OCI-LY7 (cell line): ENCODE results near the gene ACOT6. TPM values are rescaled to one million over a fixed set of nuclear protein-coding genes. Genes with fewer than 3 reads are reported as not detected.
"Not testable (repeated sequence)": the region's sequence is repeated elsewhere in the genome, so short reads cannot be mapped to it uniquely, and the experiment has no call there.

Source experiments
- BruUV-seq: library from RNA; stranded (reverse); fragments of 400-500 nt; replicated peaks from 2 replicates; lab custom pipeline; 2021; lab: Mats Ljungman, UMichigan
- CTCF ChIA-PET: fragments of 300-600 bp; sonication (Branson Sonifier 250); formaldehyde crosslinking; loops from one replicate; lab custom pipeline; 2022; ENCODE audit warnings: antibody characterized with exemption; ENCODE audit not compliant: unreplicated experiment; lab: Charles Lee
- POLR2A ChIA-PET: fragments of 300-600 bp; sonication (Branson Sonifier 250); formaldehyde crosslinking; loops from one replicate; lab custom pipeline; 2022; ENCODE audit warnings: antibody characterized with exemption; lab: Charles Lee
- DNase-seq: peaks from one replicate; pipeline ENCODE4 v3.0.0-alpha.2; 2015; ENCODE audit warnings: low spot score
- H2AFZ ChIP-seq: fragments of 200-600 bp; sonication (generic), shearing (Covaris generic); 2 replicates; pipeline ENCODE4 v1.6.1; 2014; ENCODE audit warnings: mild to moderate bottlenecking, antibody characterized with exemption, low read length, moderate library complexity
- H3K27ac ChIP-seq: fragments of 200-600 bp; sonication (generic); 2 replicates; pipeline ENCODE4 v1.5.1; 2014; ENCODE audit warnings: mixed run types, low read depth, mild to moderate bottlenecking, moderate library complexity, low read length, inconsistent platforms; ENCODE audit not compliant: poor library complexity, severe bottlenecking
- H3K36me3 ChIP-seq: fragments of 200-600 bp; sonication (generic); 2 replicates; pipeline ENCODE4 v1.6.1; 2014; ENCODE audit warnings: mild to moderate bottlenecking, antibody characterized with exemption, low read length, moderate library complexity, mixed read lengths; ENCODE audit not compliant: insufficient read depth
- H3K4me1 ChIP-seq: fragments of 200-600 bp; sonication (generic); 2 replicates; pipeline ENCODE4 v1.5.1; 2014; ENCODE audit warnings: mild to moderate bottlenecking, low read length; ENCODE audit not compliant: insufficient read depth, poor library complexity, severe bottlenecking
- H3K4me2 ChIP-seq: fragments of 200-600 bp; sonication (generic); 2 replicates; pipeline ENCODE4 v1.6.1; 2014; ENCODE audit warnings: mild to moderate bottlenecking, low read length
- H3K4me3 ChIP-seq: fragments of 200-600 bp; sonication (generic); 2 replicates; pipeline ENCODE4 v1.5.1; 2014; ENCODE audit warnings: mild to moderate bottlenecking, low read depth, low read length; ENCODE audit not compliant: poor library complexity, severe bottlenecking
- H3K79me2 ChIP-seq: fragments of 200-600 bp; sonication (generic); 2 replicates; pipeline ENCODE4 v1.6.1; 2016; ENCODE audit warnings: low read depth, mild to moderate bottlenecking, low read length, moderate library complexity, mixed read lengths; ENCODE audit not compliant: insufficient read depth
- H3K9me2 ChIP-seq: fragments of 200-600 bp; sonication (generic); 2 replicates; pipeline ENCODE4 v1.6.1; 2016; ENCODE audit warnings: mild to moderate bottlenecking, low read length, mixed read lengths; ENCODE audit not compliant: insufficient read depth
- H3K9me3 ChIP-seq: fragments of 200-600 bp; sonication (generic); 2 replicates; pipeline ENCODE4 v1.6.1; 2014; ENCODE audit warnings: mild to moderate bottlenecking, mixed run types, low read length, mixed read lengths
- H4K20me1 ChIP-seq: fragments of 200-600 bp; sonication (generic); 2 replicates; pipeline ENCODE4 v1.6.1; 2014; ENCODE audit warnings: mild to moderate bottlenecking, antibody characterized with exemption, low read length, moderate library complexity, mixed read lengths; ENCODE audit not compliant: insufficient read depth
- intact Hi-C: fragments of 100-400 bp; cut with micrococcal nuclease; formaldehyde crosslinking; loops from one replicate; pipeline ENCODE4 v1.10.0; 2022; ENCODE audit not compliant: unreplicated experiment
- total RNA-seq, 2 experiments: library from RNA; depleted of rRNA in 1 of 2; stranded (reverse); fragments of >200 nt in 1 of 2; shearing (Covaris generic) in 1 of 2; gene quantifications; 2 replicates each; pipeline ENCODE4 v1.2.3, GENCODE V29; 2014 to 2022
- TF ChIP-seq, protein P1 (sequence below): fragments of 200-600 bp; sonication (generic); conservative IDR thresholded peaks from 2 replicates; pipeline ENCODE4 v1.5.1; 2014; ENCODE audit warnings: mild to moderate bottlenecking, antibody characterized with exemption, low read length, moderate library complexity, mixed read lengths

The ACOT6 gene
- total RNA-seq, 2 experiments from 2014 or later = not detected

DNA sequence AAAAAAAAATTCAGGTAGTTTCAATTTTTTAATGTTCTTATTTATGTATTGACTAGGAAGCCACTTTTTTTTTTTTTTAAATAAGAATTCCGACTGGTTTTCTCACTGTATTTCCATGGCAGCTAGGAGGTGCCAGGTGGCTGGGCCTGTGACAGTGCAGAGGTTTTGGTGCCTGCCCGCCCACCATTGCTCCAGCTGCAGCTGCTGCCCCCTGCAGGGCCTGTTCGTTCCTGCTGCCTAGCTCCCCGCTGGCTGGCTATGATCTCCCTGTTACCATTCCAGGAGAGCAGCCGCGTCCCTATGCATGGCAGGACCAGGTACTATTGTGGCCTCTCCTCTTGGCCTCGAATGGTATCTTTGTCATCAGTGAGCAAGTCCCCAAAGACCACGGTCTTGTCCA is 41.4 kb upstream of the ACOT6 start:
- H3K9me3 ChIP-seq, H2AFZ ChIP-seq, H3K36me3 ChIP-seq, intact Hi-C loops, CTCF ChIA-PET, H3K79me2 ChIP-seq, H3K9me2 ChIP-seq, H3K4me2 ChIP-seq, H3K27ac ChIP-seq, H3K4me3 ChIP-seq, BruUV-seq, H4K20me1 ChIP-seq: not testable (repeated sequence)
- POLR2A ChIA-PET = interaction anchor here (0.6 to 0.7 kb wide), 4 partner anchors 74 to 473 kb away, joined by 3 to 4 read pairs (median 3); no protein-coding TSS in a partner anchor
- TF ChIP-seq, protein P1, sequence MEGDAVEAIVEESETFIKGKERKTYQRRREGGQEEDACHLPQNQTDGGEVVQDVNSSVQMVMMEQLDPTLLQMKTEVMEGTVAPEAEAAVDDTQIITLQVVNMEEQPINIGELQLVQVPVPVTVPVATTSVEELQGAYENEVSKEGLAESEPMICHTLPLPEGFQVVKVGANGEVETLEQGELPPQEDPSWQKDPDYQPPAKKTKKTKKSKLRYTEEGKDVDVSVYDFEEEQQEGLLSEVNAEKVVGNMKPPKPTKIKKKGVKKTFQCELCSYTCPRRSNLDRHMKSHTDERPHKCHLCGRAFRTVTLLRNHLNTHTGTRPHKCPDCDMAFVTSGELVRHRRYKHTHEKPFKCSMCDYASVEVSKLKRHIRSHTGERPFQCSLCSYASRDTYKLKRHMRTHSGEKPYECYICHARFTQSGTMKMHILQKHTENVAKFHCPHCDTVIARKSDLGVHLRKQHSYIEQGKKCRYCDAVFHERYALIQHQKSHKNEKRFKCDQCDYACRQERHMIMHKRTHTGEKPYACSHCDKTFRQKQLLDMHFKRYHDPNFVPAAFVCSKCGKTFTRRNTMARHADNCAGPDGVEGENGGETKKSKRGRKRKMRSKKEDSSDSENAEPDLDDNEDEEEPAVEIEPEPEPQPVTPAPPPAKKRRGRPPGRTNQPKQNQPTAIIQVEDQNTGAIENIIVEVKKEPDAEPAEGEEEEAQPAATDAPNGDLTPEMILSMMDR = peak; percentile 78
- peak; percentile 43 for DNase-seq
- H3K4me1 ChIP-seq = peaks cover 18% of the 10 kb centered on the region

DNA sequence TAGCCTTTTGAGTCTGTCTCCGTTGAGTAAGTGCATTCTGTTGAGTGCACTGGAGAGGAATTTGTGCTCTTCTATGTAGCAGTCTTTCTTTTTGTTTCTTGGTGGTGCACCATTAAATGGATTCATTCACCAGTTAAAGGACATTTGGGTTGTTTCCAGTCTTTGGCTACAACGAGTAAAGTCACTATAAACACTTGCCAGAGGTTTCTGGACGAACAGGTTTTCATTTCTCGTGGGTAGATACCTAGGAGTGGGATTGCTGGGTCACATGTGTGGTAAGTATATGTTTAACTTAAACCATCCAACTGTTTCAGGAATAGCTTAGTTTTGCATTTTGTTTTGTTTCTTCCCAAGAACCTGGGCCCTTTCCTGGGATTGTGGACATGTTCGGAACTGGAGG is 39.3 kb upstream of the ACOT6 start:
- DNase-seq, H3K4me3 ChIP-seq, CTCF ChIA-PET, H3K27ac ChIP-seq, H3K36me3 ChIP-seq, H2AFZ ChIP-seq, H3K4me2 ChIP-seq, H3K9me2 ChIP-seq, H3K79me2 ChIP-seq, H3K9me3 ChIP-seq, H4K20me1 ChIP-seq, BruUV-seq: not testable (repeated sequence)
- peaks cover 11% of the 10 kb centered on the region for H3K4me1 ChIP-seq
- POLR2A ChIA-PET = interaction anchor here (0.7 kb wide), 1 partner anchor 244 kb away, joined by 3 read pairs; no protein-coding TSS in a partner anchor
- intact Hi-C loops = loop anchor here (2.0 kb wide), 1 partner anchor 32 kb away; no protein-coding TSS in a partner anchor

DNA sequence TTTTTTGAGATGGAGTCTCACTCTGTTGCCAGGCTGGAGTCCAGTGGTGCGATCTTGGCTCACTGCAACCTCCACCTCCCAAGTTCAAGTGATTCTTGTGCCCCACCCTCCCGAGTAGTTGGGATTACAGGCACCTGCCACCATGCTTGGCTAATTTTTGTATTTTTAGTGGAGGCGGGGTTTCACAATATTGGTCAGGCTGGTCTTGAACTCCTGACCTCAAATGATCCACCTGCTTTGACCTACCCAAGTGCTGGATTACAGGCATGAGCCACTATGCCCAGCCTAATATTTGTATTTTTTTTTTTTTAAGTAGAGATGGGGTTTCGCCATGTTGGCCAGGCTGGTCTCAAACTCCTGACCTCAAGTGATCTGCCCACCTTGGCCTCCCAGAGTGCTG is 38.6 kb upstream of the ACOT6 start:
- intact Hi-C loops = loop anchor here (2.0 kb wide), 1 partner anchor 33 kb away; no protein-coding TSS in a partner anchor
- H2AFZ ChIP-seq, BruUV-seq, H3K4me1 ChIP-seq, DNase-seq, CTCF ChIA-PET, H3K27ac ChIP-seq, H3K36me3 ChIP-seq, H3K4me2 ChIP-seq, H3K9me3 ChIP-seq, H3K79me2 ChIP-seq, H4K20me1 ChIP-seq, H3K9me2 ChIP-seq, POLR2A ChIA-PET, H3K4me3 ChIP-seq: not testable (repeated sequence)

DNA sequence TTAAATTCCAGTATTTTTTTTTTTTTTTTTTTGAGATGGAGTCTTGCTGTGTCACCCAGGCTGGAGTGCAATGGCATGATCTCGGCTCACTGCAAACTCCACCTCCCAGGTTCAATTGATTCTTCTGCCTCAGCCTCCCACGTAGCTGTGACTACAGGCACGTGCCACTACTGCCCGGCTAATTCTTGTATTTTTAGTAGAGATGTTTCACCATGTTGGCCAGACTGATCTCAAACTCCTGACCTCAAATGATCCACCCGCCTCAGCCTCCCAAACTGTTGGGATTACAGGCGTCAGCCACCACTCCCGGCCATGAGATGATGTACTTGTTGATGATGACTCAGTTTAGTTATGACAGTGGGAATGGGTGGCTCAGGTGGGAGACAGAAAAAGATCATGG is 38.1 kb upstream of the ACOT6 start:
- intact Hi-C loops, H3K79me2 ChIP-seq, H3K4me3 ChIP-seq, H4K20me1 ChIP-seq, H3K9me3 ChIP-seq, DNase-seq, BruUV-seq, H3K9me2 ChIP-seq, CTCF ChIA-PET, H3K4me1 ChIP-seq, POLR2A ChIA-PET, H3K4me2 ChIP-seq, H3K36me3 ChIP-seq, H2AFZ ChIP-seq, H3K27ac ChIP-seq: not testable (repeated sequence)
